GM10847 (cell line): ENCODE results near the gene KLHL7.
A peak's percentile ranks its signal among the peaks of the same experiment; 100 is the strongest.

Experiments used
- POLR2A ChIP-seq: IDR thresholded peaks from 2 replicates; pipeline ENCODE4 v1.6.1; 2011; ENCODE audit not compliant: insufficient read length; ENCODE audit errors: extremely low read depth

KLHL7 gene

GRCh38 chr7:23136216-23136615 is 30.6 kb downstream of the KLHL7 start:
- TF ChIP-seq POLR2A, result no peak

GRCh38 chr7:23157679-23158078 is 52.1 kb downstream of the KLHL7 start:
- TF ChIP-seq POLR2A, result no peak

GRCh38 chr7:23158546-23158945 is 53.0 kb downstream of the KLHL7 start:
- no peak for TF ChIP-seq POLR2A

- TF ChIP-seq POLR2A, result no peak
Measured at GRCh38 chr7:23161482-23161881, 55.9 kb downstream of the KLHL7 start.

GRCh38 chr7:23164846-23165245 is 59.3 kb downstream of the KLHL7 start:
- no peak for TF ChIP-seq POLR2A

GRCh38 chr7:23165316-23165715 is 59.7 kb downstream of the KLHL7 start:
- TF ChIP-seq POLR2A, result no peak

GRCh38 chr7:23167691-23168090 is 62.1 kb downstream of the KLHL7 start:
- TF ChIP-seq POLR2A, result no peak

GRCh38 chr7:23168111-23168885 is 62.7 kb downstream of the KLHL7 start:
- TF ChIP-seq POLR2A, result no peak

GRCh38 chr7:23175938-23176337 is 70.4 kb downstream of the KLHL7 start:
- no peak for TF ChIP-seq POLR2A

GRCh38 chr7:23181684-23182553 is 76.3 kb downstream of the KLHL7 start, which contains the start of gene NUP42:
NUP42 (plus strand) TSS chr7:23182048; CDS start chr7:23182086, 38 bp downstream.
- peak; percentile 87 for TF ChIP-seq POLR2A

- TF ChIP-seq POLR2A, result no peak
Measured at GRCh38 chr7:23183279-23184012, 77.9 kb downstream of the KLHL7 start.

- no peak for TF ChIP-seq POLR2A
Measured at GRCh38 chr7:23184291-23184690, 78.7 kb downstream of the KLHL7 start.

GRCh38 chr7:23184709-23185359 is 79.2 kb downstream of the KLHL7 start:
- no peak for TF ChIP-seq POLR2A

- TF ChIP-seq POLR2A, result no peak
Measured at GRCh38 chr7:23185980-23186379, 80.4 kb downstream of the KLHL7 start.

- no peak for TF ChIP-seq POLR2A
Measured at GRCh38 chr7:23191022-23191421, 85.4 kb downstream of the KLHL7 start.
